GM19395 (cell line): Measurements from ENCODE around the gene LRRC7.
"Not testable (repeated sequence)": the region's sequence is repeated elsewhere in the genome, so short reads cannot be mapped to it uniquely, and the experiment has no call there.

Source experiments
- ATAC-seq: cut with Tn5 transposase; IDR thresholded peaks from one replicate; pipeline ENCODE4 v1.9.1; 2021; ENCODE audit warnings: mild to moderate bottlenecking, moderate library complexity; ENCODE audit not compliant: unreplicated experiment

Gene LRRC7

GRCh38 chr1:70033266-70033873, 465.6 kb downstream of the LRRC7 start:
- peak; percentile 68 for ATAC-seq

DNA sequence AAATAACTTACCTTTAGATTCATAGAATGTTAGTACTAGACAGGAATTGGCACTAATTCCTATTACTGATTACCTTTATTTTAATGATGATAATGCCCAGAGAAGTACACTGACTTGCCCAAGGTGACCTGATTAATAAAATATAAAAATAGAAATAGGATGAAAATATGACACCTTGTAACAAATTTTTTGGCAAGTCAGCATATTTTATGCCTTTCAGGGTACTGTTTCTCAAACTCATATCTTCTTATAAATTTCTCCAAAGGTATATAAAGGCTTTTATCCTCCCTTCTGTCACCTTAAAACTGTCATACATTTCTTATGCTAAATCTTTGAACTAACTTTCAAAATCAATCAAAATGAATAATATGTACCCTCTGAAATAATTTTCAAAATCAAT, 466.2 kb downstream of the LRRC7 start:
- ATAC-seq = no peak

- ATAC-seq = no peak
Observed at GRCh38 chr1:70034403-70034802, 466.7 kb downstream of the LRRC7 start.

GRCh38 chr1:70038025-70038424, 470.3 kb downstream of the LRRC7 start:
- ATAC-seq = no peak

DNA sequence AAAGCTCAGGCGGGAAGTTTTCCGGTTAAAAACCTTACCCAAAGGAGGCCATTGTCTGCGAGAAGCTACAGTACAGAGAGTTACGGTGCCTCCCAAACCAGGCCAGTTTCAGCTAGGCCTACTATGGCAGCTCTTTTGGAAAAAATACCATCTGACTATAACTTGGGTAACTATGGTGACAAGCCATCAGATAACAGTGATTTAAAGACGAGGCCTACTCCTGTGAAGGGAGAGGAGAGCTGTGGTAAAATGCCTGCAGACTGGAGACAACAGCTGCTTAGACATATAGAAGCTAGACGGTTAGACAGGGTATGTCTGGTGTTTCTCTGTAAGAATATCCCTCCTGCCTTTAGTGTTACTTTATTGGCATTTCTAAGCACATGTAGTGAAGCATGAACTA, 471.8 kb downstream of the LRRC7 start:
- no peak for ATAC-seq

DNA sequence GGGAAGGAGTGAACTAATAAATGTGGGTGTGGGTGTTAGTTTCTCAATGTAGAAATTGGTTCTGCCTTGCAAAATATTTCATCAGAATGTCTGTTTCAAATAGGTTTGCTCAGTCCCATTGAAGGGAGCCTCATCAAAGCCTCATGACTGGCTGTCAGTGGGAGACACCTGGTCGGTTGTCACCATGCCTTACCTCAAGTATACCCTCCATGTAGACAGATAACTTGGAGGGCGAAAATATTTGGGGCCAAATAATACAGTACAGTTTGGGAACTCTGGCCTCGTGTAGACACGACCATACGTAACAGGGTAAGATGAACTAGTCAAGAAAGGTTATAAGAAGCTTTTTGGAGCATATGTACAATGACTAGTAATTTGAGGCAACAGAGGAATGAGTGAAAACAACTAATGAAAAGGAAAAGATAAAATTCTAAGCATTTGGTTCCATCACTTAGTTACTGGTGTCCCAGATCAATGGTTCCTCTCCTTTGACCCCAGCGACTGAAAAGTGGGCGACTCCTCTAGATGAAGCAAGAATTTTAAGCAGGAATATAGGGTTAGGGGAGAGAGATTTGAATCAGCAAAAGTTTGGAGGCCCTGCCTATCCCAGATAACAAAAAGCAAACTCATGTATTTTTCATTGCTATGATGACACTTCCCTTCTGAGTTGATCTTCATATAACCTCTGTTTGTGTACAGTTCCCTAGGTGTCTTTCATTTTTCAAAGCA, 473.8 kb downstream of the LRRC7 start:
- no peak for ATAC-seq

GRCh38 chr1:70042090-70042731, 474.5 kb downstream of the LRRC7 start:
- ATAC-seq = no peak

GRCh38 chr1:70043804-70044203, 476.1 kb downstream of the LRRC7 start:
- no peak for ATAC-seq

GRCh38 chr1:70044832-70045231, 477.1 kb downstream of the LRRC7 start:
- ATAC-seq = no peak

DNA sequence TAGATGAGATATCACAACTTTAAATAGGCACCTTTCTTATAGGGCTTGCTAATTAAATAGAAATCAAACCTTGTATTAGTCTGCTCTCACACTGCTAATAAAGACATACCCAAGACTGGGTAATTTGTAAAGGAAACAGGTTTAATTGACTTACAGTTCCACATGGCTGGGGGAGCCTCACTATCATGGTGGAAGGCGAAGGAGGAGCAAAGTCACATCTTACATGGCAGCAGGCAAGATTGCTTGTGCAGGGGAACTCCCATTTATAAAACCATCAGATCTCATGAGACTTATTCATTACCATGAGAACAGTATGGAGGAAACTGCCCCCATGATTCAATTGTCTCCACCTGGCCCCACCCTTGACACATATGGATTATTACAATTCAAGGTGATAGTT, 477.9 kb downstream of the LRRC7 start:
- ATAC-seq = not testable (repeated sequence)

- no peak for ATAC-seq
Observed at GRCh38 chr1:70048336-70049094, 480.8 kb downstream of the LRRC7 start.

GRCh38 chr1:70051926-70052325, 484.2 kb downstream of the LRRC7 start:
- no peak for ATAC-seq

DNA sequence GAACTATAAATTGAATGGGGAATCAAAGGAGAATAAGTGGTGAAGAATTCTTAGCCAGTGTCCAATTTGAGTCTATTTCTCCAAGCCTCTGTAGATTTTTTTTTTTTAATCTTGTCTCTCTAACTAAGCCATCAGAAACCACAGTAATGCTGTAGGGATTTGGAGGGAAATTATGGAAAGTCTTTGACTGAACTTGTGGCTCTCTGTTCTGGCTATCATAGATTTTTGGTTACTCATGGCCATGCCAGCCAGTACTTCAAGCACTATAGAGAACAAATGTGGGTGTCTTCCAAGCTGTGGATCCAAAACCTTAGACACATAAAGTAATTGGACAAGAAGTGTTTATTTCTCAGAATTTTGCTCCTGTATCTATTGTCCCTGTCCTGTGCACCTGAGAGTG, 489.8 kb downstream of the LRRC7 start:
- ATAC-seq = no peak

DNA sequence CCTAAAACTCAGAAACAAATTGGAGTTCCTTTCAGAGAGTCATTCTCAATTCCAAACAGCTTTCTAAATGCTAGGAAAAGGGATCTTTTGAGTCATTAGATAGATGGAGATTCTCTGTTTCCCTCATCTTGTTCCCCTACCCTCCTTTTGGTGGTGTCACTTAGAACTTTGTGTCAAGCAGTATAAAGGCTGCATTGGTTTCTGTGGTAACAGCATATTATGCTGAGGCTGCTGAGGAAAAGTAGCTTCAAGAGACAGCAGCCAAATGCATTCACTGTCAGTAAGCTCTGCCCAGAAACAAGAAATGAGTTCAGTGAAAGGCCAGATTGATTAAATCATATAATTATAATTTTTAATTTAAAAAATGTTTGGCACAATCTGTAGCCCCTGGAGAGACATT, 493.5 kb downstream of the LRRC7 start:
- ATAC-seq = no peak

GRCh38 chr1:70063861-70064260, 496.1 kb downstream of the LRRC7 start:
- ATAC-seq = no peak

DNA sequence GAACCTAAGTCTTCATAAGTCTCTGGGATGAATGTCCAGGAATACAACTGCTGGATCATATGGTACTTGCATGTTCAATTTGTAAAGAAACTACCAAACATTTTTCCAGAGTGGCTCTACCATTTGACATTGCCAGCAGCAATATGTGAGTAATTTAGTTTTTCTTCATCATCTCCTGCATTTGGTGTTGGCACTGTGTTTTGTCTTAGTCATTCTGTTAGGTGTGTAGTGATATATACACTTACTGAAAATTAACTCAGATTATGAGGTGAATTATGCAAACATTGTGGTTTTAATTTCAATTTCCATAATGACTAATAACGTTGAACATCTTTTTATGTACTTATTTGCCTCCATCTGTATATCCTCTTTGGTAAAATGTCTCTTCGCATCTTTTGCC, 499.0 kb downstream of the LRRC7 start:
- ATAC-seq = no peak

DNA sequence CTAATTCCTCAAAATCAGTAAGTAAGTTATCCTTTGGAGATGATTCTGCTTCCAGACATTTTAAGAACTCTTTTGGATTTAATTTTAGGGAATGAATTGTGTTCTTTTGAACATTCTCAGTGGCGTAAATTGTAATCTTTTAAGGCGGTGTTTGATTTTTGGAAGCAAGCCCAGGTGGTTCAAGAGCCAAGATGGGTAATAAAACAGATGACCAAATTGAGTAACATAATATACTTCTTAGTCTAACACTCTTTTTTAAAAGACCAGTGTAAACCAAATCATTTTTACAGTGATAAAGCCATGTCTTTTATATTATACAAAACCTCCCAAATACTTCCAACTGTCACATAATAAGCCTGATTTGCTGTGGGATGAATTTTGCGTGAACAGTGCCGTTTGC, 503.9 kb downstream of the LRRC7 start:
- ATAC-seq = no peak

GRCh38 chr1:70072231-70072751, 504.6 kb downstream of the LRRC7 start:
- no peak for ATAC-seq

GRCh38 chr1:70075761-70076160, 508.0 kb downstream of the LRRC7 start:
- no peak for ATAC-seq

GRCh38 chr1:70077066-70077465, 509.3 kb downstream of the LRRC7 start:
- ATAC-seq = no peak

GRCh38 chr1:70079546-70079945, 511.8 kb downstream of the LRRC7 start:
- ATAC-seq = no peak
